ENCODE data around the gene TBC1D4.

- TF ChIP-seq EZH2 (IDR thresholded peaks at IDR 0.05; ENCODE audit: low read depth, unreplicated experiment) (no peak), REST (IDR thresholded peaks at IDR 0.05; ENCODE audit: unreplicated experiment) (no peak), CTCF (conservative IDR thresholded peaks at IDR 0.05; ENCODE audit: low read depth in 2 of 2) (no peak), POLR2AphosphoS5 (IDR thresholded peaks at IDR 0.05; ENCODE audit: low read depth) (no peak), EZH2phosphoT487 (IDR thresholded peaks at IDR 0.05; ENCODE audit: unreplicated experiment) (no peak), STAT1 (IDR thresholded peaks at IDR 0.05; ENCODE audit: unreplicated experiment) (no peak), ETS1 (IDR thresholded peaks at IDR 0.05) (no peak), CREB1 (CRISPR knock-in tag; IDR thresholded peaks at IDR 0.05; ENCODE audit: low read depth) (no peak), JUNB (IDR thresholded peaks at IDR 0.05; ENCODE audit: unreplicated experiment) (no peak)
These were observed 7.0 kb downstream of the TBC1D4 start for GRCh38 chr13:75474956-75475355.
